Muscle of leg (tissue), 16 donors: Measurements from ENCODE around the gene C2CD4A. TPM values are rescaled to one million over a fixed set of nuclear protein-coding genes. Genes with fewer than 3 reads are reported as not detected.

Experiments used
- DNase-seq: peaks from one replicate; pipeline ENCODE4 v3.0.0; 2013
- H3K27ac ChIP-seq: one replicate; pipeline ENCODE4 v1.5.1; 2013; ENCODE audit warnings: mild to moderate bottlenecking, low read length, control low read depth
- H3K27me3 ChIP-seq: one replicate; pipeline ENCODE4 v1.6.1; 2013; ENCODE audit warnings: low read length; ENCODE audit not compliant: control insufficient read depth, insufficient read depth
- H3K36me3 ChIP-seq: one replicate; pipeline ENCODE4 v1.6.1; 2013; ENCODE audit warnings: low read length; ENCODE audit not compliant: control insufficient read depth, insufficient read depth
- H3K4me1 ChIP-seq: one replicate; pipeline ENCODE4 v1.6.1; 2013; ENCODE audit warnings: low read length; ENCODE audit not compliant: control insufficient read depth, insufficient read depth
- H3K4me3 ChIP-seq: one replicate; pipeline ENCODE4 v1.5.1; 2013; ENCODE audit warnings: low read length, control low read depth
- H3K9me3 ChIP-seq: replicated peaks from 2 replicates; pipeline ENCODE4 v1.6.1; 2013; ENCODE audit warnings: low read depth, low read length; ENCODE audit not compliant: control insufficient read depth
- WGBS: methylation state at CpG from one replicate; pipeline ENCODE4 v1.1.5; 2013; ENCODE audit warnings: missing lambda C conversion rate; ENCODE audit not compliant: insufficient coverage; 5-methylcytosine and 5-hydroxymethylcytosine counted together
- long read RNA-seq, 11 donors: transcript quantifications; one replicate each; lab custom pipeline, GENCODE V29; 2026
- polyA plus RNA-seq, 8 donors: library from polyadenylated mRNA; unstranded; fragments of 120-200 nt; gene quantifications; one replicate each; pipeline versions ENCODE4 v1.2.1 to v1.2.3, GENCODE V29; 2013; ENCODE audit warnings: inconsistent platforms in 1 of 8, low replicate concordance in 1 of 8; ENCODE audit not compliant: insufficient read length in 8 of 8, insufficient read depth in 1 of 8
- total RNA-seq: library from RNA; stranded (reverse); fragments of 120-200 nt; gene quantifications from one replicate; pipeline ENCODE4 v1.2.4, GENCODE V29; 2013

The C2CD4A gene, protein sequence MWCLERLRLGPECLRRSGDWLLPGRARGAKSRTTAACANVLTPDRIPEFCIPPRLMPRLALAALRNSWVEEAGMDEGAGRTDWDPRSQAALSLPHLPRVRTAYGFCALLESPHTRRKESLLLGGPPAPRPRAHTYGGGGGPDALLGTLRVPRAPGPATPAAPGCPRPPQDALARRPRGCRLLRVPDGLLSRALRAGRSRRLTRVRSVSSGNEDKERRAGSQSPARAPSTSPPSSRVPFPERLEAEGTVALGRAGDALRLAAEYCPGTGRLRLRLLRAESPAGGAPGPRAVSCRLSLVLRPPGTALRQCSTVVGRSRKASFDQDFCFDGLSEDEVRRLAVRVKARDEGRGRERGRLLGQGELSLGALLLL
- total RNA-seq (under 0.01 TPM), polyA plus RNA-seq (under 1 TPM in 5 of 8 donors, not detected in 3; 0.04 to 0.19 (median 0.06) TPM)
- long read RNA-seq, donor 1, result 0 reads
- long read RNA-seq, donor 2, result 0 reads
- long read RNA-seq, donor 3, result 0 reads
- long read RNA-seq, donor 4, result 0 reads
- long read RNA-seq, donor 5, result 0 reads
- long read RNA-seq, donor 6, result 0 reads
- long read RNA-seq, donor 7, result 0 reads
- long read RNA-seq, donor 8, result 0 reads
- long read RNA-seq, donor 9, result 0 reads
- long read RNA-seq, donor 10, result 0 reads
- long read RNA-seq, donor 11, result 0 reads

DNA sequence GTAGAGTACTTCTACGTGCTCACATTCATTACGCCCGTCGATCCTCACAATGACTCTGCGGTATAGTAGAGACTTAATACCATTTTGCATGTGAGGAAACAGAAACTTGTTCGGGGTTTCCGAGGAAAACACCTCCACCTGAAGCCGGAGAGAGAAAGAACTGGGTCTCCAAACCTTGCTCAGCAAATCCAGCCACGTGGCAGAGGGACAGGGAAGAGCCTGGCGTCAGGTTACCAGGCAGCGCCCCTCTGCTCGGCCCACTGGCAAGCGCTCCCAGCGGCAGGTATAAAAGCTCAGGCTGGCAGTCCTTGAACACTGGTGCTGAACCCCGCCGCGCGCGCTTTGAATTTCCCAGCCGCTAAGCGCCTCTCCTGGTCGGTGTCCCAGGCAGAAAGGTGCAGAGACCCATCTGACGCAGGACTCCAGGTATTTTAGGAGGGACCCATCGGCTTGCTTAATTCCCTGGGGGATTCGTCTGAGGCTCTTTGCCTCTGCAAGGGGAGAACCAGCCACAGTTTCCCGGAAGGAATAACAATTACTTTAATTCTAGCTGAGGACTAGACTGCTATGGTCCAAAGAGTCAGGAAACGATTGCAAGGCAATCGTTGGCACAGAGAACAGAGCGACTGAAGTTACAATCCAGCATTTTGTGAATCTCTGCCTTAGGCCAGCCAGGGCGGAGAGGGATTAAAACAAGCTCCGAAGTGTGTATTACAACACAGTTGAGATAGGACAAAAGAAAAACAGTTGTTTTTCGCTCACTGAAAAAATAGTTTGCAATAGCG lies at the start of gene C2CD4A:
Gene C2CD4A (plus strand): TSS at position 315 of the 785 bp plus-strand sequence. CDS start 637 bp downstream, outside the sequence.
- no peaks in the 10 kb centered on the region for H3K9me3 ChIP-seq
- peaks cover 14% of the 10 kb centered on the region for H3K4me1 ChIP-seq
- DNase-seq, result peak; percentile 70
- no peaks in the 10 kb centered on the region for H3K36me3 ChIP-seq
- 3% methylated on average over 28 of the region's 33 CpGs for WGBS
- peak within 1 kb of the TSS; percentile 22 for H3K4me3 ChIP-seq
- no peak within 1 kb of the TSS for H3K27ac ChIP-seq
- H3K27me3 ChIP-seq, result peaks cover 47% of the 10 kb centered on the region

DNA sequence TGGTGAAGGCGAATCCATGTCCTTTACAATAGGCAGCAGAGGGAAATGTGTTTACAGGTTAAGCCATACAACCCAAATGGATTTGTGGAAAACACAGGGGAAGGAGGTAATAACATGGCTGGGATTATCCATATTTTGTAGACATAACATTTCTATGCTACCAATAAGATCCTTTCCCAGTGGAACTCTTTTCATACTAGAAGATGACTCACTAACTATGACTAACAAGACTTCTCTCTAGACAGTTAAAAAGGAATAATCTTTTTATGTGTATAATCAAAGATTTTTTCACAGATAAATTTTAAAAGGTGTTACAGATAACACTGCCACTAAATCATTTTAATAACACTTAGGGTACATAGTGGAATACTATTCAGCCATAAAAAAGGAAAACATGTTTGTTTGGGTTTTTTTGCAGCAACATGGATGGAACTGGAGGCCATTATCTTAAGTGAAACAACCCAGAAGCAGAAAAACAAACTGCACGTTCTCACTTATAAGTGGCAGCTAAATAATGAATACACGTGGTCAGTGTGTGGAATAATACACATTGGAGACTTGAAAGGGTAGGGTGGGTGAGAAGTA lies 46.1 kb upstream of the C2CD4A start:
- no CpG with 5 or more reads among the region's 3 CpGs for WGBS

GRCh38 chr15:62021991-62022600 lies 44.7 kb upstream of the C2CD4A start:
- Histone ChIP-seq H3K4me3 (no peak overlapping the region), H3K27ac (no peak overlapping the region), H3K4me1 (no peaks in the 10 kb centered on the region), H3K36me3 (no peaks in the 10 kb centered on the region), H3K27me3 (no peaks in the 10 kb centered on the region), H3K9me3 (no peaks in the 10 kb centered on the region)
- WGBS, result no CpG with 5 or more reads among the region's 3 CpGs
- no peak for DNase-seq

More for the DNA sequence above, 46.1 kb upstream of the C2CD4A start:
- no peaks in the 10 kb centered on the region for H3K36me3 ChIP-seq
- no peaks in the 10 kb centered on the region for H3K27me3 ChIP-seq
- no peaks in the 10 kb centered on the region for H3K9me3 ChIP-seq
- H3K4me1 ChIP-seq, result no peaks in the 10 kb centered on the region
- no peak overlapping the region for H3K27ac ChIP-seq
- no peak for DNase-seq
- no peak overlapping the region for H3K4me3 ChIP-seq

- no peaks in the 10 kb centered on the region for H3K9me3 ChIP-seq
- H3K27ac ChIP-seq, result no peak overlapping the region
- no peaks in the 10 kb centered on the region for H3K4me1 ChIP-seq
- no peaks in the 10 kb centered on the region for H3K27me3 ChIP-seq
- WGBS, result no CpG with 5 or more reads among the region's 2 CpGs
- no peak overlapping the region for H3K4me3 ChIP-seq
- peak; percentile 52 for DNase-seq
- no peaks in the 10 kb centered on the region for H3K36me3 ChIP-seq
Measured at GRCh38 chr15:62026487-62027262, 40.1 kb upstream of the C2CD4A start.

GRCh38 chr15:62027263-62027565 lies 39.6 kb upstream of the C2CD4A start:
- Histone ChIP-seq H3K4me1 (no peaks in the 10 kb centered on the region), H3K27me3 (no peaks in the 10 kb centered on the region), H3K36me3 (no peaks in the 10 kb centered on the region), H3K9me3 (no peaks in the 10 kb centered on the region), H3K4me3 (no peak overlapping the region), H3K27ac (no peak overlapping the region)
- WGBS, result no CpG with 5 or more reads among the region's 3 CpGs
- DNase-seq, result no peak

DNA sequence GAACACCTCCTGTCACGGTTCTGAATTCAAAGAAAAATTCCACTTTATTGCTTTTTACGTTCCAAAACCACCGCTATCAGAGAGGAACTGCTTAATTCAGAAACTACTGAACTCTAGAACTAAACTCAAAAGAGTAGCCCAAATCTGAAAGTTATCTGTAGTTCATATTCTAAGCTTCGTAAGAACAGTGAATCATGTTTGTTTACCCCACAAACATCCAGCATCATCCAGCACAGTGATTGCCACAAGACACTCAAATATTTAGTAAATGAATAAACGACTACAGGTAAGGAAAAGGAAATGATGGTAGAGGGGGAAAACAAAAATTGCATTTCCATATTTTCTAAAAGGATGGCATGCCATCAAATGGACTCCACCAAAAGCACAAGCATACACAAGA lies 38.9 kb upstream of the C2CD4A start:
- Histone ChIP-seq H3K27me3 (no peaks in the 10 kb centered on the region), H3K27ac (no peak overlapping the region), H3K4me1 (no peaks in the 10 kb centered on the region), H3K9me3 (no peaks in the 10 kb centered on the region), H3K36me3 (no peaks in the 10 kb centered on the region), H3K4me3 (no peak overlapping the region)
- no peak for DNase-seq
- 65% methylated on average over 3 of the region's 5 CpGs for WGBS

GRCh38 chr15:62035256-62035924 lies 31.4 kb upstream of the C2CD4A start:
- Histone ChIP-seq H3K4me3 (no peak overlapping the region), H3K4me1 (no peaks in the 10 kb centered on the region), H3K36me3 (no peaks in the 10 kb centered on the region), H3K27me3 (no peaks in the 10 kb centered on the region), H3K9me3 (no peaks in the 10 kb centered on the region), H3K27ac (no peak overlapping the region)
- DNase-seq, result no peak
- WGBS, result no CpG with 5 or more reads among the region's 2 CpGs

DNA sequence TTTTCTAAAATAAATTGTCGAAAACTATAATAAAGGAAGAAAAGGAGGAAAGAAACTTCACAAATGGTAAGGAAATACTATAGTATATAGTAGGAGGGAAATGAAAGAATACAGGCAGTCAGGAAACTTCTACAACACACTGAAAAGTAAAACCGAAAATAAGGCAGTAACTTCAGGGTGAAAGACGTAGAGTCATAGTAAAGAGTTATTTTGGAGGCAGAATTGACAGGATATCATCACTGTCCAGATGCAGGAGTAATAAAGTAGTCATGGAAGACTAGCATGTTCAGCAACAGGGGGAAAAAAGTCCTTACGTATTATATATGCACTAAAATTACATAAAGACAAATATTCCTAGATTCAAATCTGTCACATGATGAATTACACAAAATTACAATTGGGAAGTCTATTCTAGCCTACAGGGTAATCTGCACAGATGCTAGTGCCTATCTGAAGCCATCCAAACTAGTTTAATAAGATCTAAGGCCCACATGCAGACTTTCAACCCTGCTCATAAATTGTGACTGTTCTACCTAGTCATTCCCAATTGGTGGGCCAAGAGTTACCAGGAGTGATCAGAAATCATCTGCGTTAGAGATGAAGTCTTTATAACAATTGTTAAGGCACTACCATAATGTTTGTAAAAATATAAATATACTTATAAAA lies 20.6 kb upstream of the C2CD4A start:
- Histone ChIP-seq H3K27me3 (no peaks in the 10 kb centered on the region), H3K36me3 (no peaks in the 10 kb centered on the region), H3K4me3 (no peak overlapping the region), H3K9me3 (no peaks in the 10 kb centered on the region), H3K4me1 (no peaks in the 10 kb centered on the region), H3K27ac (no peak overlapping the region)
- no peak for DNase-seq
- no CpG with 5 or more reads among the region's 5 CpGs for WGBS
